Endometrial microvascular endothelial cells (primary cell): ENCODE measurements around the gene SLC5A2. TPM values are rescaled to one million over a fixed set of nuclear protein-coding genes. Genes with fewer than 3 reads are reported as not detected.
"Not testable (repeated sequence)": the region's sequence is repeated elsewhere in the genome, so short reads cannot be mapped to it uniquely, and the experiment has no call there.

Experiments used
- in situ Hi-C: cut with HindIII; loops from 2 replicates; pipeline ENCODE4 v1.10.0; 2017; ENCODE audit warnings: low sequenced_read_pairs, low pct_unique_long_range_greater_than_20kb; ENCODE audit errors: inconsistent ontology term
- total RNA-seq: library from RNA; depleted of rRNA; stranded (reverse); fragments of >200 nt; gene quantifications from one replicate; pipeline ENCODE4 v1.2.3, GENCODE V29; 2015; ENCODE audit errors: inconsistent ontology term

Gene SLC5A2
- total RNA-seq, 1 donor from 2014 or later: not detected

- in situ Hi-C loops: not testable (repeated sequence)
Observed at GRCh38 chr16:31538243-31538598, 55.3 kb downstream of the SLC5A2 start.

- in situ Hi-C loops: not testable (repeated sequence)
Observed at GRCh38 chr16:31539762-31540161, 56.8 kb downstream of the SLC5A2 start.

Other genes with a start within 250 kb of the SLC5A2 start
- not detected for gene ITGAM, start 223.1 kb upstream of the SLC5A2 start, total RNA-seq
- gene ITGAX, start 127.9 kb upstream of the SLC5A2 start, total RNA-seq: 2.8 TPM
- gene ITGAD, start 89.8 kb upstream of the SLC5A2 start, total RNA-seq: not detected
- not detected for gene COX6A2, start 54.8 kb upstream of the SLC5A2 start, total RNA-seq
- gene ZNF843, start 40.3 kb upstream of the SLC5A2 start, total RNA-seq: not detected
- 21.2 TPM for gene ARMC5, start 23.6 kb upstream of the SLC5A2 start, total RNA-seq
- gene TGFB1I1, start 11.0 kb upstream of the SLC5A2 start, total RNA-seq: 85.1 TPM
- 35.3 TPM for gene RUSF1, start 25.3 kb downstream of the SLC5A2 start, total RNA-seq
- gene AHSP, start 44.8 kb downstream of the SLC5A2 start, total RNA-seq: not detected